GM12878 (cell line): Measurements from ENCODE around the gene MYCN.

Experiments used
- CTCF ChIP-seq, 3 experiments: IDR thresholded peaks in 2 of 3; conservative IDR thresholded peaks in 1 of 3; 2 replicates each; pipeline ENCODE4 v1.5.1; 2011; ENCODE audit warnings: low read depth in 3 of 3, low read length in 3 of 3, mild to moderate bottlenecking in 3 of 3, control low read depth in 2 of 3, moderate library complexity in 2 of 3, inconsistent platforms in 1 of 3, mixed read lengths in 1 of 3; ENCODE audit not compliant: control insufficient read depth in 2 of 3, insufficient read depth in 1 of 3; ENCODE audit errors: extremely low read depth in 1 of 3
- EP300 ChIP-seq, 2 experiments: fragments of 150-350 bp in 1 of 2; IDR thresholded peaks; 2 replicates each; pipeline ENCODE4 v1.6.1; 2011 to 2012; ENCODE audit warnings: low read depth in 2 of 2, low read length in 2 of 2, borderline replicate concordance in 1 of 2, improper control_type of control experiment in 1 of 2, inconsistent platforms in 1 of 2; ENCODE audit not compliant: control insufficient read depth in 1 of 2

GRCh38 chr2:15912203-15912602 lies 28.1 kb upstream of the MYCN start:
- TF ChIP-seq CTCF (IDR thresholded peaks at IDR 0.05 in 2 of 3, conservative IDR thresholded peaks at IDR 0.05 in 1 of 3; ENCODE audit: control insufficient read depth in 2 of 3, extremely low read depth in 1 of 3, insufficient read depth in 1 of 3, low read depth in 3 of 3, low read length in 3 of 3) (no peak), EP300 (IDR thresholded peaks at IDR 0.05; ENCODE audit: borderline replicate concordance in 1 of 2, control insufficient read depth in 1 of 2, low read depth in 2 of 2, low read length in 2 of 2) (no peak)
